HG03457 (cell line): ENCODE measurements around the gene HMBS.
"Not testable (repeated sequence)": the region's sequence is repeated elsewhere in the genome, so short reads cannot be mapped to it uniquely, and the experiment has no call there.

ENCODE experiments used
- ATAC-seq: cut with Tn5 transposase; IDR thresholded peaks from one replicate; pipeline ENCODE4 v1.9.1; 2021; ENCODE audit warnings: moderate number of reproducible peaks; ENCODE audit not compliant: unreplicated experiment

The HMBS gene

DNA sequence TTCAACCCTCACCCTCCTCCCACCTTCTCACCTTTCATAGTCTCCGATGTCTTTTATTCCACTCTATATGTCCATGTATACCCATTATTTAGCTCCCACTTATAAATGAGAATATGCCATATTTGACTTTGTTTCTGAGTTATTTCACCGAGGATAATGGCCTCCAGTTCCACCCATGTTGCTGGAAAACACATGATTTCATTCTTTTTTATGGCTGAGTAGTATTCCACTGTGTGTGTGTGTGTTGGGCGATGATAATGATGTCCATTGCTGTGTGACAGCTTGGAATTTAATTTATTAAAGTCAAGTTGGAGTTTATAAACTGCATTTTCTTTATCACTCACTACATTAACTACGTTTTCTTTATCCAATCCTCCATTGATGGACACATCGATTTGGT lies 33.5 kb downstream of the HMBS start:
- no peak for ATAC-seq

DNA sequence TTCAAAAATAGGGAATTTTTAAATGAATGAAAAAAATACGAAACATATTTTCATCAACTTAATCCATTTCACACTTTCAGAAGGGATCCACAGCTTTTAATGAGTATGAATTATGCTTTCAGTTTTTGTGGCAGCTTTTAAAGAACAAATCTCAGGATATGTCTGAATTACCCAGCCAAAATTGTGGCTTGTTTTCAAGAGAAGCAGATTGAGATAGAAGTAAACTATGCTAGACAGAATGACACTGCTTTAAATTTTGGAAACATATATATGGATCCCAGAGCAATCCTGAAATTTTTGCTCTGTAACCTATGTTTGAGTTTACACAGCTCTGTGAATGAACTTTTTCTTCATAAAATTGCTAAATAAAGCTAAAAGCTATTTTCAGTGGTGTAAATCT lies 34.3 kb downstream of the HMBS start:
- ATAC-seq, result no peak

DNA sequence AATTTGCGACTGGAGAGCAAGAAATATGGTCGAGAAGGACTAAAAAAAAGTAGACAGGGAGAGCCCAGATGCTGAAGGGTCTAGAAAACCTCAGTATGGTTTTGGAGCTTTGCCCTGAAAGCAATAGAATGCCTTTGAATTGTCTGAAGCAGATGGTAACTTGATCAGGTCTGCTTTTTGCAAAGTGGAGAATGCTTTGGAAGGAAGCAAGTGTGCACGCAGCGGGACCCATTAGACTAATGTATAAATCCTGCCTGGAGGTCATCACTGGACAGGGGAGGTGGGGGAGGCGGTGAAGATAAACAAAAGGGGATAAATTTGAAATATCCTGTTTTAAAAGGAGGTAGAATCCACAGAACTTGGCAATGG lies 35.9 kb downstream of the HMBS start:
- no peak for ATAC-seq

DNA sequence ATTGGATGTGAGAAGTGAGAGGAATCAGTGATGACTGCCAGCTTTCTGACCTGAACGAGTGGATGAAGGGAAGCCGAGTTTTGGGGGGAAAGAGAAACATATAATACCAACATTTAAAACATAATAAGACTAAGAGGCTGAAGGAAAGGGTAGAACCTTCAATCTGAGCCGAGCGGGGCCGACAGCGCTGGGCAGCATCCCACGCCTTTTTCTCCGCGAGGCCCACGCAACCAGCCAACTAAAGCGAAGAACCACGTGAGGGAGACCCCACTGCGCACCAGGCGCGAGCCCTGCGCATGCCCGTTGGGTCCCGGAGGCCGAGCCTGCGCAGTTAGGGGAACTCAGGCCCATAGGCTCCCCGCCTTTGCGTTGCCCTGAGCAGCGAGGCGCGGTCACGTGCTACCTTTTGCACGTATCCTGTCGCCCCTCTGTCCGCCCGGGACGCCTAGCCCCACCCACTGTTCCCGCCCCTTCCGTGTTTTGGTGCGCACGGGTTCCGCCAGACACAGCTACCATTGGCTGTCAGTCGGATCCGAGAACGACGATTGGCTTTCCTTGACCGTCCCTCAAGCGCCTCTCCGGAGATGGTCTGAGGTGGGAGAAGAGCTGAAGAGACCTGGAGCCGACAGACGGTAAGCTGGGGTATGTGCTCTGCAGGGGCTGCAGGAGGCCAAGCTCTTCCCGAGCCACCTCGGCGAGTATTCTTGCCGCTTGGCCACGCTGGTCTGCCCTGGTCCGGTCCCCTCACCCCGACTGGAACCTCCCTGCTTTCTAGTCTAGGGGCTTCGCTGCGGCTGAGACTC lies 36.5 kb downstream of the HMBS start, which contains the start of gene HINFP:
Gene HINFP (plus strand): TSS at position 573 of the 803 bp plus-strand sequence. CDS start 5,365 bp downstream, outside the sequence.
- peak; percentile 93 for ATAC-seq

DNA sequence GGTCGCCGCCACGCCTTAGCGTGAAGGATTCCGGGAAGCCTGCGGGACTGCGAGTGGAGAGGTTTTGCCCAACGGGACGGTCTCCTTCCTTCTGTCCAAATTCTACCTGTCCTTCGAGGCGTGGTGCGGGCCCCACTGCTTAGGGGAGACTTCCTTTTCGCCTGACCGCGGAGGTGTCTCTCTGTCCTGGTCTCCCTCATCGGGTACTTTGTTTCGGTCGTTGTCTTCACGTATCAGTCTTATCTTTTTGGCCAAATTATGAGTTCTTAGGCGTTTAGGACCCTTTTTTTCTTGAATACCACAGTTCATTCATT lies 37.1 kb downstream of the HMBS start:
- peak; percentile 4 for ATAC-seq

DNA sequence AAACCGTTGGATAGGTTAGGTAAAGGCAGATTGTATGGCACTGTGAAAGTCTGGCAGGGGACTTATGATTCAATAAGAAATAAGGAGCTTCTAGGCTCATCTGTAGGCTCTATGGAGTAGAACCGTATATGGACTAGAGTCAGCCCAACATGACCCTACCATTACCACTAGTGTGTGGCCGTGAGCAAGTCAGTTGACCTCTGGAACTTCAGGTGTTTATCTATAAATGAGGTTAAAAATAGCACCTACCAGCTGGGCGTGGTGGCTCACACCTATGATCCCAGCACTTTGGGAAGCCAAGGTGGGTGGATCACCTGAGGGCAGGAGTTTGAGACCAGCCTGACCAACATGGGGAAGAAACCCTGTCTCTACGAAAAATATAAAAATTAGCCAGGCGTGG lies 41.1 kb downstream of the HMBS start:
- no peak for ATAC-seq

DNA sequence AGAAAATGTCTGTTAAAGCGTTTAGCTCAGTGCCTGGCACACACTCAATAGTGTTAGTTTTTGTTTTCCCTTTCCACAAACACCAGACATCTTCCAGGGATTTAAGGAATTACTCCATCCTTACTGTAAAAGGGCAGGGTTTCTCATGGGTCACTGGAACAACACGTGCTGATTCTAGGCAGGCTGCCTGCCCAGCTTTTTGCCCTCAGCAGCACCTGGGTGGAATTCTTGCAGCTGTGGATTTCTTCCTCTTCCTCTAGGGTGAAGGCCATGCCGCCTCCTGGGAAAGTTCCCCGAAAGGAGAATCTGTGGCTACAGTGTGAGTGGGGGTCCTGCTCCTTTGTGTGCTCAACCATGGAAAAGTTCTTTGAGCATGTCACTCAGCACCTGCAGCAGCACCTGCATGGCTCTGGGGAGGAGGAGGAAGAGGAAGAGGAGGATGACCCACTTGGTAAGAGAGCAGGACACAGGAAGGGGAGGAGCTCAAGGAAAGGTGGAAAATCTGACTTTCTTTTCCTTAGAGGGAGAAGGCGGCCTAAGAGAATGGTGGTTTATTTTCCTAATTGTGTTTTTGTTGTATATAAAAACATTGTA lies 42.1 kb downstream of the HMBS start:
- ATAC-seq, result no peak

DNA sequence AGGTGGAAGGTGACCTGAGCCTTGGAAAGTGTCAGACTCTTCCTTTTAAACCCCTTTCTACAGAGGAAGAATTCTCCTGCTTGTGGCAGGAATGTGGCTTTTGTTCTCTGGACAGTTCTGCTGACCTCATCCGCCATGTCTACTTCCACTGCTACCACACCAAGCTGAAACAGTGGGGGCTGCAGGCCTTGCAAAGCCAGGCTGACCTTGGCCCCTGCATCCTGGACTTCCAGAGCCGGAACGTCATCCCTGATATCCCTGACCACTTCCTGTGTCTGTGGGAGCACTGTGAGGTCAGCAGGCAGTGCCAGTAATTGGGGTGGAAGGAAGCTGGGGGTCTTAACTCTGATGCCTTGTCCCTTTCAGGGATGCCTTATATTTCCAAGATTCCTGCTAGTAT lies 46.0 kb downstream of the HMBS start:
- ATAC-seq, result no peak

DNA sequence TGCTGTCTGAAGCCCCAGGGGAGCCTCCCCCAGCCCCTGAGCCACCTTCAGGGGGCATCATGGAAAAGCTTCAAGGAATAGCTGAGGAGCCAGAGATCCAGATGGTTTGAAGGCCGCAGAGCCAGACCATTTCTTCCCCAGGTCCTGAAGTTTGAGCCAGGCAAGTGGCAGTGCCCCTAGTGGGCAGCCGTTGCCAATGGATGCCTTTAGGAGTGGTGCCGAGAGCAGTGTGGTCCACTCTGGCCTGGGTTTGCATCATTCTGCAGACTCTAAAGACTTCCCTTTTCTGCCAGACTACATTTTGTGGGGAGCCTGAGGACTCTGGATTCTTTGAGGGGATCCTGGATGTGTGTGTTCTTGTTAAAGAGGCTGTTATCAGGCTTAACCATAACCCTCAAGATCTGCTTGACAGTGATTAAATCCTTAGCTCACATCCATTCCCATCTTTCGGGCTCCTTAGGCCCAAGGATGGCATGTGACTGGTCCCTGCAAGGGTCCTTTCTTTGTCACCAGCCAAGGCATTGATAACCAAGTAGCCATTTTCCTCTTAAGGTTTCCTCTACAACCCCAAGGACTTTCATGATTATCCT lies 49.8 kb downstream of the HMBS start:
- ATAC-seq, result no peak

DNA sequence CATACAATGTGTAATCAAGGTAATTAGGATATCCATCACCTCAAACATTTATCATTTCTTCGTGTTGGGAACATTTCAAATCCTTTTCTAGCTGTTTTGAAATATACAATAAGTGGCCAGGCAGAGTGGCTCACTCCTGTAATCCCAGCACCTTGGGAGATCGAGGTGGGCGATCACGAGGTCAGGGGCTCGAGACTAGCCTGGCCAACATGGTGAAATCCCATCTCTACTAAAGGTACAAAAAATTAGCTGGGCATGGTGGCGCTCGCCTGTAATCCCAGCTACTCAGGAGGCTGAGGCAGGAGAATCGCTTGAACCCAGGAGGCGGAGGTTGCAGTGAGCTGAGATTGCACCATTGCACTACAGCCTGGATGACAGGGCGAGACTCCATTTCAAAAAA lies 54.6 kb downstream of the HMBS start:
- ATAC-seq, result not testable (repeated sequence)
